ENCODE results near the gene COL11A1.

DNA sequence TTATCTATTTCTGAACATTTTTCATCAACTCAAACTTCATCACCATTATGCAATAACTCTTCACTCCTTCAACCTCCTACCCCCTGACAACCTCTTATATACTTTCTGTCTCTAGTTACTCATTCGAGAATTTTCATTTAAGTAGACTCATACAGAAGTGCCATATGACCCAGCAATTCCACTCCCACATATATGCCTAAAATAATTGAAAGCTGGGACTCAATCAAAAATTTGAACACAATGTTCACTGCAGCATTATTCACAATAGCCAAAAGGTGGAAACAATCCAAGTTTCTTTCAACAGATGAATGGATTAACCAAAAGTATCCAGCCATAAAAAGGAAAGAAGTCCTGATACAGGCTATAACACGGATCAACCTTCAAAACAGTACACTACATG is 24.1 kb downstream of the COL11A1 start:
- TF ChIP-seq, protein P1, sequence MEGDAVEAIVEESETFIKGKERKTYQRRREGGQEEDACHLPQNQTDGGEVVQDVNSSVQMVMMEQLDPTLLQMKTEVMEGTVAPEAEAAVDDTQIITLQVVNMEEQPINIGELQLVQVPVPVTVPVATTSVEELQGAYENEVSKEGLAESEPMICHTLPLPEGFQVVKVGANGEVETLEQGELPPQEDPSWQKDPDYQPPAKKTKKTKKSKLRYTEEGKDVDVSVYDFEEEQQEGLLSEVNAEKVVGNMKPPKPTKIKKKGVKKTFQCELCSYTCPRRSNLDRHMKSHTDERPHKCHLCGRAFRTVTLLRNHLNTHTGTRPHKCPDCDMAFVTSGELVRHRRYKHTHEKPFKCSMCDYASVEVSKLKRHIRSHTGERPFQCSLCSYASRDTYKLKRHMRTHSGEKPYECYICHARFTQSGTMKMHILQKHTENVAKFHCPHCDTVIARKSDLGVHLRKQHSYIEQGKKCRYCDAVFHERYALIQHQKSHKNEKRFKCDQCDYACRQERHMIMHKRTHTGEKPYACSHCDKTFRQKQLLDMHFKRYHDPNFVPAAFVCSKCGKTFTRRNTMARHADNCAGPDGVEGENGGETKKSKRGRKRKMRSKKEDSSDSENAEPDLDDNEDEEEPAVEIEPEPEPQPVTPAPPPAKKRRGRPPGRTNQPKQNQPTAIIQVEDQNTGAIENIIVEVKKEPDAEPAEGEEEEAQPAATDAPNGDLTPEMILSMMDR (conservative IDR thresholded peaks at IDR 0.05) = no peak
- no peak for TF ChIP-seq EZH2 (IDR thresholded peaks at IDR 0.05; ENCODE audit: low read depth)

Data from PC-9 (cell line).